Activated B cell treated with CpG ODN at 0.5 μM for 24 hours (primary cell): ENCODE results near the gene NEK10. TPM values are rescaled to one million over a fixed set of nuclear protein-coding genes. Genes with fewer than 3 reads are reported as not detected.

ENCODE experiments used
- ATAC-seq: fragments of 200-7000 bp; cut with Tn5 transposase; one replicate; pipeline ENCODE4 v1.10.0; 2021; ENCODE audit warnings: low read depth, mild to moderate bottlenecking, moderate library complexity
- CTCF ChIA-PET: fragments of 350-600 bp; sonication (Branson Sonifier 250); formaldehyde crosslinking; loops from one replicate; lab custom pipeline; 2021; ENCODE audit warnings: antibody characterized with exemption; lab: Charles Lee
- POLR2A ChIA-PET: fragments of 350-600 bp; sonication (Branson Sonifier 250); formaldehyde crosslinking; loops from one replicate; lab custom pipeline; 2021; ENCODE audit warnings: antibody characterized with exemption; lab: Charles Lee
- DNase-seq: peaks from one replicate; pipeline ENCODE4 v3.0.0; 2022
- H3K27ac Mint-ChIP-seq: one replicate; pipeline ENCODE4 v1.8.0; 2020; ENCODE audit warnings: mixed read lengths
- H3K27me3 Mint-ChIP-seq: one replicate; pipeline ENCODE4 v1.8.0; 2021; ENCODE audit warnings: mixed read lengths
- H3K36me3 Mint-ChIP-seq: one replicate; pipeline ENCODE4 v1.8.0; 2021; ENCODE audit warnings: low read depth, mixed read lengths
- H3K4me1 Mint-ChIP-seq: one replicate; pipeline ENCODE4 v1.8.0; 2021; ENCODE audit warnings: mixed read lengths
- H3K4me3 Mint-ChIP-seq: one replicate; pipeline ENCODE4 v1.8.0; 2020; ENCODE audit warnings: mild to moderate bottlenecking, mixed read lengths
- H3K9me3 Mint-ChIP-seq: one replicate; pipeline ENCODE4 v1.8.0; 2020; ENCODE audit warnings: mixed read lengths
- intact Hi-C: fragments of 100-400 bp; cut with micrococcal nuclease; formaldehyde crosslinking; loops from one replicate; pipeline ENCODE4 v1.15.1; 2024
- total RNA-seq: library from RNA; stranded (reverse); gene quantifications from 2 replicates; pipeline ENCODE4 v1.2.3, GENCODE V29; 2022
- TF ChIP-seq, protein P1 (sequence below): fragments of 200-600 bp; IDR thresholded peaks from one replicate; pipeline ENCODE4 v1.8.0; 2022; ENCODE audit warnings: antibody characterized with exemption, mild to moderate bottlenecking

NEK10 gene
- total RNA-seq, 1 donor from 2014 or later = 0.84 TPM

DNA sequence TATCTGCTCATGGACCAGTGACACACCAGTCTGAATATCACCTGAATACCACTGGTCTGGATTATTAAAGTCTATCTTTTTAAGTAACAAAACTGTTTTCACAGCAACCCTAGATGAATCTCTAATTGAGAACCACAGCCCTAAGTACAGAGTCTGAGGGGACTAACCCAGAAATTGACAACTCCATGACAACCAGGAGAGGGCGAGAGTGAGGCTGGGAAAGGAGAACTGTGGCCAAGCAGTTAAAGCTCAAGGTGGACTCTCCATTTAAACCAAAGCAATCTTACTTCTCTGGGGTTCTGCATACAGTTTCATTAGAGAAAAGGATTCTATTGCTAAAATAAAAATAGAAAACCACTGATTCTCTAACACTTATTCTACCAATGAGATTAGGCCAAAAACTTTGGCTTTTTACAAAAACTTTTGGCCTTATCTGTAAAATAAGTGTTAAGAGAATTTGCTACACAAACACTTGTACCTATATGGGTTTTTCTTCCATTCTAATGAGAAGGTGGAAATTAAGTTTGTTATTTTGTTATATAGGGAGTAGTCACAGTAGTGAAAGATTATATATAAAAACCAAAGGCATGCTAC is 11.4 kb downstream of the NEK10 start:
- H3K27ac Mint-ChIP-seq = no peak overlapping the region

DNA sequence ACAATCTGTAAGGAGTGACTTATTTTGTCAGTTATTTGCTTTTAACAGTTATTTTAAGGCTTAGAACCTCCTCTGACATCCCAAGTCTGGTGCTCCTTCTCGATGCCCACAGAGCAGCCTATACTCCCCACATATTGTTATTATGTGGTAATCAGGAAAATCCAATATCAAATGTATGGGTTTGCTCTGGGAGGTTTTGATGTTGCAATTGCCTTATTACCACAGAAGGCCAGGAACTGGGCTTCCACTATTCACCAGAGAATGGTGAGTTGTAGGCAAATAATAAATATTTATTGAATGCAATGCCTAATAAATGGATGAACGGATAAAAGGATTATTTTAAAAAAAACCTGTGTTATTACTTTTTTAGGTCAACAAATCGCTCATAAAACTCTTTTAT is 12.2 kb downstream of the NEK10 start:
- H3K27me3 Mint-ChIP-seq = no peaks in the 10 kb centered on the region
- no peaks in the 10 kb centered on the region for H3K9me3 Mint-ChIP-seq
- H3K4me3 Mint-ChIP-seq = no peak overlapping the region
- H3K27ac Mint-ChIP-seq = no peak overlapping the region
- peaks cover 37% of the 10 kb centered on the region for H3K4me1 Mint-ChIP-seq
- ATAC-seq = no peak
- H3K36me3 Mint-ChIP-seq = no peaks in the 10 kb centered on the region
- TF ChIP-seq, protein P1, sequence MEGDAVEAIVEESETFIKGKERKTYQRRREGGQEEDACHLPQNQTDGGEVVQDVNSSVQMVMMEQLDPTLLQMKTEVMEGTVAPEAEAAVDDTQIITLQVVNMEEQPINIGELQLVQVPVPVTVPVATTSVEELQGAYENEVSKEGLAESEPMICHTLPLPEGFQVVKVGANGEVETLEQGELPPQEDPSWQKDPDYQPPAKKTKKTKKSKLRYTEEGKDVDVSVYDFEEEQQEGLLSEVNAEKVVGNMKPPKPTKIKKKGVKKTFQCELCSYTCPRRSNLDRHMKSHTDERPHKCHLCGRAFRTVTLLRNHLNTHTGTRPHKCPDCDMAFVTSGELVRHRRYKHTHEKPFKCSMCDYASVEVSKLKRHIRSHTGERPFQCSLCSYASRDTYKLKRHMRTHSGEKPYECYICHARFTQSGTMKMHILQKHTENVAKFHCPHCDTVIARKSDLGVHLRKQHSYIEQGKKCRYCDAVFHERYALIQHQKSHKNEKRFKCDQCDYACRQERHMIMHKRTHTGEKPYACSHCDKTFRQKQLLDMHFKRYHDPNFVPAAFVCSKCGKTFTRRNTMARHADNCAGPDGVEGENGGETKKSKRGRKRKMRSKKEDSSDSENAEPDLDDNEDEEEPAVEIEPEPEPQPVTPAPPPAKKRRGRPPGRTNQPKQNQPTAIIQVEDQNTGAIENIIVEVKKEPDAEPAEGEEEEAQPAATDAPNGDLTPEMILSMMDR = no peak
- DNase-seq = no peak
- POLR2A ChIA-PET = no interaction called here
- CTCF ChIA-PET = no interaction called here
- intact Hi-C loops = loop anchor here (1.0 to 5.0 kb wide), 6 partner anchors 35 to 971 kb away; partner anchors contain the start of gene CMC1

More for the DNA sequence above, 11.4 kb downstream of the NEK10 start:
- H3K9me3 Mint-ChIP-seq = no peaks in the 10 kb centered on the region
- DNase-seq = no peak
- H3K4me1 Mint-ChIP-seq = peaks cover 37% of the 10 kb centered on the region
- TF ChIP-seq, protein P1 = no peak
- POLR2A ChIA-PET = no interaction called here
- CTCF ChIA-PET = interaction anchor here (0.6 to 1.3 kb wide), 16 partner anchors 8 to 991 kb away, joined by 3 to 26 read pairs (median 4); partner anchors contain the start of genes AZI2, NEK10, SLC4A7 and ZCWPW2
- no peaks in the 10 kb centered on the region for H3K36me3 Mint-ChIP-seq
- H3K4me3 Mint-ChIP-seq = no peak overlapping the region
- peak; percentile 96 for ATAC-seq
- no peaks in the 10 kb centered on the region for H3K27me3 Mint-ChIP-seq
- intact Hi-C loops = loop anchor here (1.0 to 5.0 kb wide), 6 partner anchors 35 to 971 kb away; partner anchors contain the start of gene CMC1

DNA sequence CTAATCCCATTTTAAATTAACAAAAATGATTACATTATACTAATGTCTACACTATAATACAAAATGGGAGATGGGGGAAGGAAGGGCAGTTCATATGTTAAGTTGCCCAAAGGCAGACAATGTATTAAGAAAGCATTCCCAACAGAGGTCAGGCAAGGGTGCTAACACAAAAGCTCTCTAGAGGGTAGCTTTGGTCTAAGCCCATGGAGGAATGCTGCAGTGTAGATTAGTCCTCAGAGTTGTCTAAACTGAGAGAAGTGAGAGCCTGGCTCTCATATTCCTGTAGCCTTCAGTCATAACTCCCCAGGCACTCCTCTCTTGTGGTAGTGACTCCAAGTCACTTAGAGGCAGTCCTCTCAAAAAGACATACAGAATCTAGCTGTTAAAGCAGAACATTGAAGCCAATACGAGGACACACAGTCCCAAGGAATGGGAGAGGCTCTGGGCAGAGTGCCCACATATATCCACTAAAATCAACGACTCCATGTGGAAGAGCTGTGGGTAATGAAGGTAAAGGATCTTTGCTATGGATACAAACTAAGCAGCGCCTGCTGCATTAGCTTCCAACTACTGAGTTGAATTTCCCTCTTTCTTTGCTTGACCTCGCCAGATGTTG is 14.5 kb downstream of the NEK10 start:
- DNase-seq (no peak), ATAC-seq (no peak)
- intact Hi-C loops = loop anchor here (5.0 kb wide), 1 partner anchor 38 kb away; no protein-coding TSS in a partner anchor
- H3K27me3 Mint-ChIP-seq = no peaks in the 10 kb centered on the region
- H3K36me3 Mint-ChIP-seq = no peaks in the 10 kb centered on the region
- H3K9me3 Mint-ChIP-seq = no peaks in the 10 kb centered on the region
- H3K4me1 Mint-ChIP-seq = peaks cover 27% of the 10 kb centered on the region
- CTCF ChIA-PET = interaction anchor here (0.7 kb wide), 1 partner anchor 13 kb away, joined by 3 read pairs; no protein-coding TSS in a partner anchor
- no peak overlapping the region for H3K4me3 Mint-ChIP-seq
- no peak overlapping the region for H3K27ac Mint-ChIP-seq
- POLR2A ChIA-PET = no interaction called here
- TF ChIP-seq, protein P1 = no peak

- Mint-ChIP-seq H3K36me3 (no peaks in the 10 kb centered on the region), H3K27ac (no peak overlapping the region), H3K27me3 (no peaks in the 10 kb centered on the region), H3K4me1 (peaks cover 23% of the 10 kb centered on the region), H3K4me3 (no peak overlapping the region), H3K9me3 (no peaks in the 10 kb centered on the region)
- intact Hi-C loops = no loop called here
- ChIA-PET CTCF (interaction anchor here (0.7 kb wide), 1 partner anchor 13 kb away, joined by 3 read pairs; no protein-coding TSS in a partner anchor), POLR2A (no interaction called here)
- DNase-seq = no peak
- no peak for ATAC-seq
- TF ChIP-seq, protein P1 = no peak
Observed at GRCh38 chr3:27354161-27354560, 15.0 kb downstream of the NEK10 start.

- no peak for DNase-seq
- intact Hi-C loops = no loop called here
- no peaks in the 10 kb centered on the region for H3K27me3 Mint-ChIP-seq
Observed at GRCh38 chr3:27353221-27353620, 16.0 kb downstream of the NEK10 start.

More at GRCh38 chr3:27353221-27353620, 16.0 kb downstream of the NEK10 start:
- no peak for ATAC-seq
- Mint-ChIP-seq H3K36me3 (no peaks in the 10 kb centered on the region), H3K9me3 (no peaks in the 10 kb centered on the region), H3K4me1 (peaks cover 14% of the 10 kb centered on the region), H3K4me3 (no peak overlapping the region), H3K27ac (no peak overlapping the region)
- POLR2A ChIA-PET = no interaction called here
- TF ChIP-seq, protein P1 = no peak
- CTCF ChIA-PET = no interaction called here
